Nasal cavity respiratory epithelium epithelial cell of viscerocranial mucosa (primary cell): ENCODE measurements around the gene ENC1. TPM values are rescaled to one million over a fixed set of nuclear protein-coding genes. Genes with fewer than 3 reads are reported as not detected.

Experiments used
- total RNA-seq: library from RNA; depleted of rRNA; stranded (reverse); fragments of >200 nt; gene quantifications from 2 replicates; pipeline ENCODE4 v1.2.3, GENCODE V29; 2014

The ENC1 gene, protein sequence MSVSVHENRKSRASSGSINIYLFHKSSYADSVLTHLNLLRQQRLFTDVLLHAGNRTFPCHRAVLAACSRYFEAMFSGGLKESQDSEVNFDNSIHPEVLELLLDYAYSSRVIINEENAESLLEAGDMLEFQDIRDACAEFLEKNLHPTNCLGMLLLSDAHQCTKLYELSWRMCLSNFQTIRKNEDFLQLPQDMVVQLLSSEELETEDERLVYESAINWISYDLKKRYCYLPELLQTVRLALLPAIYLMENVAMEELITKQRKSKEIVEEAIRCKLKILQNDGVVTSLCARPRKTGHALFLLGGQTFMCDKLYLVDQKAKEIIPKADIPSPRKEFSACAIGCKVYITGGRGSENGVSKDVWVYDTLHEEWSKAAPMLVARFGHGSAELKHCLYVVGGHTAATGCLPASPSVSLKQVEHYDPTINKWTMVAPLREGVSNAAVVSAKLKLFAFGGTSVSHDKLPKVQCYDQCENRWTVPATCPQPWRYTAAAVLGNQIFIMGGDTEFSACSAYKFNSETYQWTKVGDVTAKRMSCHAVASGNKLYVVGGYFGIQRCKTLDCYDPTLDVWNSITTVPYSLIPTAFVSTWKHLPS
- total RNA-seq = 9.2 and 23.6 TPM in 2 replicates

DNA sequence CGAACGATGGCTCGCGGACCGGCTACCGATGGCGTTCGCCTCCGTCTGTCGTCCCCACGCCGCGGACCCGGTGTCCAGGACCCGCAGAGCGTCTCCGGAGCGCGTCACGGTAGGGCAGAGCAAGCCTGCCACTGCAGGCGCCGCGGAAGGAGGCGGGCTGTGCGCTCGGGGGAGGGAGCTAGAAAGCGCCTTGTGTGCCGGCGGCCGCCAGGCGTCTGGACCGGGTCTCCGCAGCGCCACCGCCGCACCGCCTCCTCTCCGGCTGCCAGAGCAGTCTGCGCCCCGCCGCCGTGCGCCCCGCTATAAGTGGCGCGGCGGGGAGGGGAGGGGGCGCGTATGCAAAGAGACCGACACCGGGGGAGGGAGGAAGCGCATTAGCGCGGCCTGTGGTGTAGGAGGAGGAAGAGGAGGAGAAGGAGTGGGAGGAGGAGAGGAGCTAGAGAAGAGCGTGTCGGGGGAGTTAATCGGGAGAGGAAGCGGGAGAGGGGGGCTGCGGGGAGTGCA is at the start of gene ENC1:
Gene ENC1 (minus strand): TSS at position 279 of the 504 bp plus-strand sequence. CDS start 4,243 bp downstream, outside the sequence.

DNA sequence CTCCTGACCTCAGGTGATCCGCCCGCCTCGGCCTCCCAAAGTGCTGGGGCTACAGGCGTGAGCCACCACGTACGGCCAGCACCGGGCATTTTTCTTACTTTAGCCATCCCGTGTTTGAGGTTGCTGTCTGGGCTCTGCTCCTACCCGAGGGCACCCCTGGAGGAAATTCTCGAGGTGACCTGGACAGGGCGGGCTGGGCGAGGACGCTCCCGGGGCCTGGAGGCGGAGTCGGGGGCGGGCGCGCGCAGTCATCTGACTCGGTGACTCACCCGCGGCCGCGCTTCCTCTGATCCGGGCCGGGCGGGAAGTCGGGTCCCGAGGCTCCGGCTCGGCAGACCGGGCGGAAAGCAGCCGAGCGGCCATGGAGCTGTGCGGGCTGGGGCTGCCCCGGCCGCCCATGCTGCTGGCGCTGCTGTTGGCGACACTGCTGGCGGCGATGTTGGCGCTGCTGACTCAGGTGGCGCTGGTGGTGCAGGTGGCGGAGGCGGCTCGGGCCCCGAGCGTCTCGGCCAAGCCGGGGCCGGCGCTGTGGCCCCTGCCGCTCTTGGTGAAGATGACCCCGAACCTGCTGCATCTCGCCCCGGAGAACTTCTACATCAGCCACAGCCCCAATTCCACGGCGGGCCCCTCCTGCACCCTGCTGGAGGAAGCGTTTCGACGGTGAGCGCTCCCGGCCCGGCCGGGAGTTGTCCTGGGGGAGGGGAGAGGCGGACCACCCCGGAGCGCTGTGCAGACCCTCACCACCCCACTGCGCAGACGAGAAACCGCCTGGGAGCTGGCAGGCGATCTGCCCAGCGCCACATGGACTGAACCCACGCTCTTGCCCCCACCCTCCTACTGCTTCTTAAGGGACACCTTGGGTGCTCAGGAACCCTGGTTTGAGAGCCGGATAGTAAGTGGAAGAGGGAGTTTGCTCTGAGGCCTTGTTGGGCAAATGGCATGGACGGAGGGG is 44.6 kb upstream of the ENC1 start, which contains the start of gene HEXB:
Gene HEXB (plus strand): TSS at position 334 of the 952 bp plus-strand sequence. CDS start 28 bp downstream, at position 362.

Other genes with a start within 250 kb of the ENC1 start
- gene HEXB, start 44.5 kb upstream of the ENC1 start, total RNA-seq = 197 and 202 TPM in 2 replicates
- gene GFM2, start 126.4 kb upstream of the ENC1 start, total RNA-seq = 57.1 and 71.3 TPM in 2 replicates
- gene NSA2, start 126.5 kb upstream of the ENC1 start, total RNA-seq = 128 and 151 TPM in 2 replicates
- 17.3 and 41.7 TPM in 2 replicates for gene FAM169A, start 225.7 kb upstream of the ENC1 start, total RNA-seq